Measurements from ENCODE around the gene CARD6.

The CARD6 gene

GRCh38 chr5:40798801-40799210, 42.4 kb upstream of the CARD6 start:
- Histone ChIP-seq H3K4me3 (ENCODE audit: low read depth, low read length) (peak overlapping the region; percentile 78), H3K9me3 (ENCODE audit: insufficient read depth, low read depth, low read length) (no peaks in the 10 kb centered on the region), H3K18ac (ENCODE audit: low read length) (no peak overlapping the region), H3K79me1 (ENCODE audit: low read length) (peaks cover 5% of the 10 kb centered on the region), H2AK5ac (ENCODE audit: low read length) (no peak overlapping the region), H3K23ac (ENCODE audit: low read length) (no peak overlapping the region), H2AFZ (ENCODE audit: insufficient read depth, low read length, poor library complexity) (peak overlapping the region; percentile 98), H3K79me2 (ENCODE audit: control insufficient read depth, insufficient read depth, low read length, poor library complexity) (peaks cover 6% of the 10 kb centered on the region), H4K91ac (ENCODE audit: low read depth, low read length) (no peak overlapping the region), H3K4me1 (ENCODE audit: control insufficient read depth in 1 of 2, insufficient read depth in 2 of 2, low read length in 2 of 2) (no peaks in the 10 kb centered on the region), H4K8ac (ENCODE audit: low read depth, low read length) (no peak overlapping the region), H3K27ac (ENCODE audit: low read depth, low read length) (peak overlapping the region; percentile 11), H3K14ac (ENCODE audit: low read length) (no peak overlapping the region), H3K36me3 (ENCODE audit: control insufficient read depth in 1 of 2, insufficient read depth in 2 of 2, low read length in 2 of 2) (peaks cover 0 to 3% of the 10 kb centered on the region in 2 experiments), H2BK120ac (ENCODE audit: insufficient read depth, low read length, poor library complexity) (no peak overlapping the region), H4K12ac (ENCODE audit: low read depth, low read length) (no peak overlapping the region), H3K27me3 (ENCODE audit: insufficient read depth, low read length) (no peaks in the 10 kb centered on the region), H3K9ac (ENCODE audit: low read length) (no peak overlapping the region), H2BK12ac (ENCODE audit: low read length) (no peak overlapping the region), H3K4me2 (ENCODE audit: low read length) (peak overlapping the region; percentile 81), H2BK5ac (ENCODE audit: low read depth, low read length, poor library complexity) (no peak overlapping the region), H3K4ac (ENCODE audit: low read depth, low read length) (no peak overlapping the region)
- no CpG with 5 or more reads among the region's 7 CpGs for WGBS (ENCODE audit: extremely low coverage, insufficient coverage, insufficient read length)
- no peak for DNase-seq

- no peak overlapping the region for H4K91ac ChIP-seq (ENCODE audit: low read depth, low read length)
- peaks cover 6% of the 10 kb centered on the region for H3K79me2 ChIP-seq (ENCODE audit: control insufficient read depth, insufficient read depth, low read length, poor library complexity)
- DNase-seq, result no peak
- no peak overlapping the region for H4K12ac ChIP-seq (ENCODE audit: low read depth, low read length)
- no peak overlapping the region for H2AFZ ChIP-seq (ENCODE audit: insufficient read depth, low read length, poor library complexity)
- H4K8ac ChIP-seq (ENCODE audit: low read depth, low read length), result no peak overlapping the region
- no peak overlapping the region for H2BK120ac ChIP-seq (ENCODE audit: insufficient read depth, low read length, poor library complexity)
- H3K4me3 ChIP-seq (ENCODE audit: low read depth, low read length), result no peak overlapping the region
- H3K23ac ChIP-seq (ENCODE audit: low read length), result no peak overlapping the region
- no peaks in the 10 kb centered on the region for H3K9me3 ChIP-seq (ENCODE audit: insufficient read depth, low read depth, low read length)
- peaks cover 0 to 3% of the 10 kb centered on the region in 2 experiments for H3K36me3 ChIP-seq (ENCODE audit: control insufficient read depth in 1 of 2, insufficient read depth in 2 of 2, low read length in 2 of 2)
- no peak overlapping the region for H2BK5ac ChIP-seq (ENCODE audit: low read depth, low read length, poor library complexity)
- WGBS (ENCODE audit: extremely low coverage, insufficient coverage, insufficient read length), result no CpG with 5 or more reads among the region's 1 CpG
- H2BK12ac ChIP-seq (ENCODE audit: low read length), result no peak overlapping the region
- H3K27ac ChIP-seq (ENCODE audit: low read depth, low read length), result no peak overlapping the region
- no peak overlapping the region for H3K4me2 ChIP-seq (ENCODE audit: low read length)
- H3K4me1 ChIP-seq (ENCODE audit: control insufficient read depth in 1 of 2, insufficient read depth in 2 of 2, low read length in 2 of 2), result no peaks in the 10 kb centered on the region
- H3K79me1 ChIP-seq (ENCODE audit: low read length), result peaks cover 5% of the 10 kb centered on the region
- no peak overlapping the region for H3K9ac ChIP-seq (ENCODE audit: low read length)
- H3K4ac ChIP-seq (ENCODE audit: low read depth, low read length), result no peak overlapping the region
- no peaks in the 10 kb centered on the region for H3K27me3 ChIP-seq (ENCODE audit: insufficient read depth, low read length)
- H2AK5ac ChIP-seq (ENCODE audit: low read length), result no peak overlapping the region
- H3K14ac ChIP-seq (ENCODE audit: low read length), result no peak overlapping the region
- H3K18ac ChIP-seq (ENCODE audit: low read length), result no peak overlapping the region
These were observed 41.9 kb upstream of the CARD6 start for GRCh38 chr5:40799258-40799657.

- Histone ChIP-seq H2BK120ac (ENCODE audit: insufficient read depth, low read length, poor library complexity) (no peak overlapping the region), H2AFZ (ENCODE audit: insufficient read depth, low read length, poor library complexity) (no peak overlapping the region), H3K27ac (ENCODE audit: low read depth, low read length) (no peak overlapping the region), H4K12ac (ENCODE audit: low read depth, low read length) (no peak overlapping the region), H2AK5ac (ENCODE audit: low read length) (no peak overlapping the region), H3K36me3 (ENCODE audit: control insufficient read depth in 1 of 2, insufficient read depth in 2 of 2, low read length in 2 of 2) (no peaks in the 10 kb centered on the region), H3K4me3 (ENCODE audit: low read depth, low read length) (no peak overlapping the region), H3K4me2 (ENCODE audit: low read length) (no peak overlapping the region), H3K79me2 (ENCODE audit: control insufficient read depth, insufficient read depth, low read length, poor library complexity) (peaks cover 6% of the 10 kb centered on the region), H3K27me3 (ENCODE audit: insufficient read depth, low read length) (no peaks in the 10 kb centered on the region), H3K9me3 (ENCODE audit: insufficient read depth, low read depth, low read length) (no peaks in the 10 kb centered on the region), H3K79me1 (ENCODE audit: low read length) (peaks cover 5% of the 10 kb centered on the region), H3K23ac (ENCODE audit: low read length) (no peak overlapping the region), H3K14ac (ENCODE audit: low read length) (no peak overlapping the region), H2BK5ac (ENCODE audit: low read depth, low read length, poor library complexity) (no peak overlapping the region), H3K4ac (ENCODE audit: low read depth, low read length) (no peak overlapping the region), H2BK12ac (ENCODE audit: low read length) (no peak overlapping the region), H4K8ac (ENCODE audit: low read depth, low read length) (no peak overlapping the region), H3K4me1 (ENCODE audit: control insufficient read depth in 1 of 2, insufficient read depth in 2 of 2, low read length in 2 of 2) (no peaks in the 10 kb centered on the region), H3K18ac (ENCODE audit: low read length) (no peak overlapping the region), H4K91ac (ENCODE audit: low read depth, low read length) (no peak overlapping the region), H3K9ac (ENCODE audit: low read length) (no peak overlapping the region)
- no CpG with 5 or more reads among the region's 8 CpGs for WGBS (ENCODE audit: extremely low coverage, insufficient coverage, insufficient read length)
- no peak for DNase-seq
These were observed 39.2 kb upstream of the CARD6 start for GRCh38 chr5:40801771-40802562.

GRCh38 chr5:40812125-40812524, 29.0 kb upstream of the CARD6 start:
- no peak overlapping the region for H2AK5ac ChIP-seq (ENCODE audit: low read length)
- no peak for DNase-seq
- no peaks in the 10 kb centered on the region for H3K9me3 ChIP-seq (ENCODE audit: insufficient read depth, low read depth, low read length)
- no peak overlapping the region for H3K4me2 ChIP-seq (ENCODE audit: low read length)
- H4K12ac ChIP-seq (ENCODE audit: low read depth, low read length), result no peak overlapping the region
- H3K23ac ChIP-seq (ENCODE audit: low read length), result no peak overlapping the region
- H3K4me1 ChIP-seq (ENCODE audit: control insufficient read depth in 1 of 2, insufficient read depth in 2 of 2, low read length in 2 of 2), result no peaks in the 10 kb centered on the region
- H3K18ac ChIP-seq (ENCODE audit: low read length), result no peak overlapping the region
- no peaks in the 10 kb centered on the region for H3K79me2 ChIP-seq (ENCODE audit: control insufficient read depth, insufficient read depth, low read length, poor library complexity)
- no peaks in the 10 kb centered on the region for H3K79me1 ChIP-seq (ENCODE audit: low read length)
- H2BK12ac ChIP-seq (ENCODE audit: low read length), result no peak overlapping the region
- no peak overlapping the region for H3K27ac ChIP-seq (ENCODE audit: low read depth, low read length)
- H4K91ac ChIP-seq (ENCODE audit: low read depth, low read length), result no peak overlapping the region
- H3K9ac ChIP-seq (ENCODE audit: low read length), result no peak overlapping the region
- H3K14ac ChIP-seq (ENCODE audit: low read length), result no peak overlapping the region
- H3K36me3 ChIP-seq (ENCODE audit: control insufficient read depth in 1 of 2, insufficient read depth in 2 of 2, low read length in 2 of 2), result no peaks in the 10 kb centered on the region
- no peak overlapping the region for H2AFZ ChIP-seq (ENCODE audit: insufficient read depth, low read length, poor library complexity)
- H2BK5ac ChIP-seq (ENCODE audit: low read depth, low read length, poor library complexity), result no peak overlapping the region
- H3K4me3 ChIP-seq (ENCODE audit: low read depth, low read length), result no peak overlapping the region
- no CpG with 5 or more reads among the region's 1 CpG for WGBS (ENCODE audit: extremely low coverage, insufficient coverage, insufficient read length)
- H4K8ac ChIP-seq (ENCODE audit: low read depth, low read length), result no peak overlapping the region
- H3K4ac ChIP-seq (ENCODE audit: low read depth, low read length), result no peak overlapping the region
- no peak overlapping the region for H2BK120ac ChIP-seq (ENCODE audit: insufficient read depth, low read length, poor library complexity)
- no peaks in the 10 kb centered on the region for H3K27me3 ChIP-seq (ENCODE audit: insufficient read depth, low read length)
